Measurements from ENCODE around the gene PXDN.

The PXDN gene

GRCh38 chr2:1591978-1592907 lies 152.1 kb downstream of the PXDN start:
- no peak overlapping the region for H3K4me3 Mint-ChIP-seq
- TF ChIP-seq CTCF (IDR thresholded peaks at IDR 0.05) = peak; percentile 41
- no peaks in the 10 kb centered on the region for H3K9me3 Mint-ChIP-seq
- peaks cover 28% of the 10 kb centered on the region for H3K4me1 Mint-ChIP-seq
- no peak overlapping the region for H3K27ac Mint-ChIP-seq
- peaks cover 4% of the 10 kb centered on the region for H3K27me3 Mint-ChIP-seq (ENCODE audit: low read depth, poor library complexity)
- peak; percentile 63 for DNase-seq
- no peaks in the 10 kb centered on the region for H3K36me3 Mint-ChIP-seq (ENCODE audit: low read depth)

GRCh38 chr2:1591461-1591770 lies 152.9 kb downstream of the PXDN start:
- H3K36me3 Mint-ChIP-seq (ENCODE audit: low read depth) = no peaks in the 10 kb centered on the region
- no peak for DNase-seq
- H3K27ac Mint-ChIP-seq = no peak overlapping the region
- H3K4me3 Mint-ChIP-seq = no peak overlapping the region
- no peaks in the 10 kb centered on the region for H3K9me3 Mint-ChIP-seq
- TF ChIP-seq CTCF (IDR thresholded peaks at IDR 0.05) = no peak
- peaks cover 4% of the 10 kb centered on the region for H3K27me3 Mint-ChIP-seq (ENCODE audit: low read depth, poor library complexity)
- H3K4me1 Mint-ChIP-seq = peaks cover 28% of the 10 kb centered on the region

- no peak overlapping the region for H3K4me3 Mint-ChIP-seq
- peaks cover 4% of the 10 kb centered on the region for H3K27me3 Mint-ChIP-seq (ENCODE audit: low read depth, poor library complexity)
- no peaks in the 10 kb centered on the region for H3K36me3 Mint-ChIP-seq (ENCODE audit: low read depth)
- no peak overlapping the region for H3K27ac Mint-ChIP-seq
- DNase-seq = no peak
- H3K9me3 Mint-ChIP-seq = no peaks in the 10 kb centered on the region
- H3K4me1 Mint-ChIP-seq = peaks cover 28% of the 10 kb centered on the region
- TF ChIP-seq CTCF (IDR thresholded peaks at IDR 0.05) = no peak
These were observed 153.5 kb downstream of the PXDN start for GRCh38 chr2:1590596-1591460.

GRCh38 chr2:1588978-1589621 lies 155.2 kb downstream of the PXDN start:
- Mint-ChIP-seq H3K4me3 (no peak overlapping the region), H3K36me3 (ENCODE audit: low read depth) (no peaks in the 10 kb centered on the region), H3K27me3 (ENCODE audit: low read depth, poor library complexity) (peaks cover 4% of the 10 kb centered on the region), H3K9me3 (peaks cover 4% of the 10 kb centered on the region), H3K27ac (no peak overlapping the region), H3K4me1 (peaks cover 26% of the 10 kb centered on the region)
- peak; percentile 13 for TF ChIP-seq CTCF (IDR thresholded peaks at IDR 0.05)
- no peak for DNase-seq

GRCh38 chr2:1588051-1588977 lies 156.0 kb downstream of the PXDN start:
- Mint-ChIP-seq H3K4me1 (peaks cover 27% of the 10 kb centered on the region), H3K27ac (no peak overlapping the region), H3K9me3 (peaks cover 4% of the 10 kb centered on the region), H3K27me3 (ENCODE audit: low read depth, poor library complexity) (peaks cover 4% of the 10 kb centered on the region), H3K4me3 (no peak overlapping the region), H3K36me3 (ENCODE audit: low read depth) (no peaks in the 10 kb centered on the region)
- no peak for TF ChIP-seq CTCF (IDR thresholded peaks at IDR 0.05)
- no peak for DNase-seq
